T-helper 2 cell (primary cell): Measurements from ENCODE around the gene ZNHIT2.

Experiments used
- DNase-seq, 5 experiments: peaks; one replicate each; pipeline versions ENCODE4 v3.0.0 to v3.0.0-alpha.2; 2012 to 2022

The ZNHIT2 gene

DNA sequence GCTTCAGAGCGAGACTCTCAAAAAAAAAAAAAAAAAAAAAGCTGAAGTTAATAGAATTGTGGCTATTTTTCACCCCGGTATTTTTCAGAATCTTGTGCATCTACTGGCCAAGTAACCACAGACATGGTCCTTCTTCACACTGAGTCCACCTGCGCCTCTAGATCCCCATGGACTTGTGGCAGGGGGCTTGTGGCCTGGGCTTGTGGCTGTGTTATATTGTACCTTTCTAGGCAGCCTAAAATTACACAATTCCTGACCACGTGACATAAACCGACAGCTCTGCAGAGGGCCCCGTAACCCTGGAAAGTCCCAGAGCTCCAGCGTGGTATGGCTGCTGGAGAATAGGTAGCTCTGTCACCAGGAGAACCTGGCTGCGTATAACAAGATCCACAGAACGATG is 48.3 kb downstream of the ZNHIT2 start:
- DNase-seq, result no peak

DNA sequence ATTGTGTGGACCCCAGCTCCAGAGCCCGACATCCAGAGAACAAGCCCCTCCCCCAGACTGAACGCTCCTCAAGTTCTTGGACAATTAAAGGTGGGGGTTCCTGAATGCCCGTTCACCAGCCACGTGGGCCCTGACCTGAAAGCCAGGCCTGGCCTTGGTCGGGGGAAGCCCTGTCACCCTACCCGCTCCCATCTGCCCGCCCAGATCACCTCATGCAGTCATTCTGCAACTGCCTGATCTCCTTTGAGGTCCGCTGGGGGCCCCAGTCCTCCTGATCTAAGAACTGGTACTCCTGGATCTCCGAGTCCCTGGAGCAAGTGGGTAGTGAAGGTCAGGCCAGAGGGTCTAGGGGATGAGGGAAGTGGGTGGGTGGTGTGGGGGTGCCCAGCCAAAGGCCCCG is 50.1 kb downstream of the ZNHIT2 start:
- no peak for DNase-seq

DNA sequence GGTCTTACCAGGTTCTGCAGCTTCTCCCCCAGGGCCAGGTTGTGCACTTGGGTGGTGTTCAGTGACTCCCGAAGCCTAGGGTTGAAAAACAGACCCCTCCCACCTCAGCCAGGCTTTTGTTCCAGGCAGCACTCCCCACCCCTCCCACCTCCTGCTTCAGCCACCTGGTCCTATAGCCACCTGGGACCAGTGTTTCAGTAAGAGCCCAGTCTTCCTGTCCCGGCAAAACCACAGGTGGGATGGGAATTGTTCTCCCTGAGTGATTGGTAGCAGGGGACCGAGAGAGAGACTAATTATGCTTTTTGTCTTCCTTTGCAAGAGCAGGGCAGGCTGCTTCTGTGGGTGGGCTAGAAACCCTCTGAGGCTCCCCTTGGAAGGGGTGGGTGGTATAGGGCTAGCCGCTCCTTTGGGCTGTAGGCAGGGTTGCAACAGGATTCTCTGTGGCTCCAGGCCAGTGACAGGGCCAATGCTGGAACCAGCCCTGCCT is 50.7 kb downstream of the ZNHIT2 start:
- no peak for DNase-seq
